GM12891 (cell line): Measurements from ENCODE around the gene POLDIP2.

Experiments used
- POLR2A ChIP-seq: IDR thresholded peaks from 2 replicates; pipeline ENCODE4 v1.6.1; 2011; ENCODE audit warnings: low read depth, low read length, control low read depth
- TAF1 ChIP-seq: IDR thresholded peaks from 2 replicates; pipeline ENCODE4 v1.6.1; 2011; ENCODE audit warnings: low read depth, low read length, control low read depth

DNA sequence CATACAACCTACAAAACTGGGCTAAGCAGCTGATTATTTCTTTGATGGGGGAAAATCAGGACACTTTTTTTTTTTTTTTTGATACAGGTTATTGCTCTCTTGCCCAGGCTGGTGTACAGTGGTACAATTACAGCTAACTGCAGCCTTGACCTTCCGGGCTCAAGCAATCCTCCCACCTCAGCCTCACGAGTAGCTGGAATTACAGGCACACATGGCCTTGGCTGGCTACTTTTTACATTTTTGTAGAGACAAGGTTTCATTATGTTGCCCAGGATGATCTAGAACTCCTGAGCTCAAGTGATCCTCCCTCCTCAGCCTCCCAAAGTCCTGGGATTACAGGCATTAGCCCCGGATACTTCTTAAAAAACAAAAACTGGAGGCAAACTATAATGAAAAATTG is 58.9 kb downstream of the POLDIP2 start:
- TF ChIP-seq TAF1 = no peak
- no peak for TF ChIP-seq POLR2A
